ENCODE results near the gene EXOC2. TPM values are rescaled to one million over a fixed set of nuclear protein-coding genes. Genes with fewer than 3 reads are reported as not detected.

The EXOC2 gene
- total RNA-seq, 1 experiment from 2014 or later, result 24.5 TPM

- BruUV-seq (replicated peaks), result no TSS peak
- no peaks in the 10 kb centered on the region for H3K79me2 ChIP-seq (ENCODE audit: insufficient read depth, low read length)
- 0 out of 2 replicates have a peak, but pooled peaks cover 3% of the 10 kb centered on the region for H4K20me1 ChIP-seq (ENCODE audit: insufficient read depth)
- H3K4me2 ChIP-seq (ENCODE audit: low read length), result no peak overlapping the region
- H3K4me1 ChIP-seq (ENCODE audit: control insufficient read depth in 1 of 2, insufficient read depth in 2 of 2, low read length in 2 of 2), result no peaks in the 10 kb centered on the region
- CTCF ChIA-PET, result interaction anchor here (1.4 kb wide), 1 partner anchor 15 kb away, joined by 4 read pairs; no protein-coding TSS in a partner anchor
- no peak for TF ChIP-seq EZH2 (IDR thresholded peaks at IDR 0.05)
- TF ChIP-seq POLR2AphosphoS5 (IDR thresholded peaks at IDR 0.05; ENCODE audit: low read depth, low read length), result no peak
- TF ChIP-seq CEBPB (IDR thresholded peaks at IDR 0.05; ENCODE audit: low read depth), result no peak
- TF ChIP-seq SIN3A (IDR thresholded peaks at IDR 0.05; ENCODE audit: low read depth), result no peak
- no peak for TF ChIP-seq ELF1 (IDR thresholded peaks at IDR 0.05; ENCODE audit: borderline replicate concordance, low read depth)
- TF ChIP-seq EGR1 (IDR thresholded peaks at IDR 0.05; ENCODE audit: low read depth), result no peak
- no peak for TF ChIP-seq JUND (IDR thresholded peaks at IDR 0.05)
- TF ChIP-seq ATF3 (IDR thresholded peaks at IDR 0.05), result no peak
- no peak for TF ChIP-seq YY1 (IDR thresholded peaks at IDR 0.05; ENCODE audit: extremely low read depth, insufficient replicate concordance, low read depth, low read length)
- TF ChIP-seq, protein P1, sequence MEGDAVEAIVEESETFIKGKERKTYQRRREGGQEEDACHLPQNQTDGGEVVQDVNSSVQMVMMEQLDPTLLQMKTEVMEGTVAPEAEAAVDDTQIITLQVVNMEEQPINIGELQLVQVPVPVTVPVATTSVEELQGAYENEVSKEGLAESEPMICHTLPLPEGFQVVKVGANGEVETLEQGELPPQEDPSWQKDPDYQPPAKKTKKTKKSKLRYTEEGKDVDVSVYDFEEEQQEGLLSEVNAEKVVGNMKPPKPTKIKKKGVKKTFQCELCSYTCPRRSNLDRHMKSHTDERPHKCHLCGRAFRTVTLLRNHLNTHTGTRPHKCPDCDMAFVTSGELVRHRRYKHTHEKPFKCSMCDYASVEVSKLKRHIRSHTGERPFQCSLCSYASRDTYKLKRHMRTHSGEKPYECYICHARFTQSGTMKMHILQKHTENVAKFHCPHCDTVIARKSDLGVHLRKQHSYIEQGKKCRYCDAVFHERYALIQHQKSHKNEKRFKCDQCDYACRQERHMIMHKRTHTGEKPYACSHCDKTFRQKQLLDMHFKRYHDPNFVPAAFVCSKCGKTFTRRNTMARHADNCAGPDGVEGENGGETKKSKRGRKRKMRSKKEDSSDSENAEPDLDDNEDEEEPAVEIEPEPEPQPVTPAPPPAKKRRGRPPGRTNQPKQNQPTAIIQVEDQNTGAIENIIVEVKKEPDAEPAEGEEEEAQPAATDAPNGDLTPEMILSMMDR (IDR thresholded peaks at IDR 0.05 in 2 of 3, conservative IDR thresholded peaks at IDR 0.05 in 1 of 3; ENCODE audit: borderline replicate concordance in 1 of 3, insufficient read depth in 1 of 3, low read depth in 2 of 3, low read length in 2 of 3), result no peak
- no peak for TF ChIP-seq EZH2phosphoT487 (IDR thresholded peaks at IDR 0.05; ENCODE audit: borderline replicate concordance)
- TF ChIP-seq TCF7L2 (IDR thresholded peaks at IDR 0.05; ENCODE audit: borderline replicate concordance, extremely low read depth, insufficient read depth, insufficient read length), result no peak
- TF ChIP-seq SRF (IDR thresholded peaks at IDR 0.05; ENCODE audit: low read depth), result no peak
- TF ChIP-seq, protein P2, sequence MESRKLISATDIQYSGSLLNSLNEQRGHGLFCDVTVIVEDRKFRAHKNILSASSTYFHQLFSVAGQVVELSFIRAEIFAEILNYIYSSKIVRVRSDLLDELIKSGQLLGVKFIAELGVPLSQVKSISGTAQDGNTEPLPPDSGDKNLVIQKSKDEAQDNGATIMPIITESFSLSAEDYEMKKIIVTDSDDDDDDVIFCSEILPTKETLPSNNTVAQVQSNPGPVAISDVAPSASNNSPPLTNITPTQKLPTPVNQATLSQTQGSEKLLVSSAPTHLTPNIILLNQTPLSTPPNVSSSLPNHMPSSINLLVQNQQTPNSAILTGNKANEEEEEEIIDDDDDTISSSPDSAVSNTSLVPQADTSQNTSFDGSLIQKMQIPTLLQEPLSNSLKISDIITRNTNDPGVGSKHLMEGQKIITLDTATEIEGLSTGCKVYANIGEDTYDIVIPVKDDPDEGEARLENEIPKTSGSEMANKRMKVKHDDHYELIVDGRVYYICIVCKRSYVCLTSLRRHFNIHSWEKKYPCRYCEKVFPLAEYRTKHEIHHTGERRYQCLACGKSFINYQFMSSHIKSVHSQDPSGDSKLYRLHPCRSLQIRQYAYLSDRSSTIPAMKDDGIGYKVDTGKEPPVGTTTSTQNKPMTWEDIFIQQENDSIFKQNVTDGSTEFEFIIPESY (IDR thresholded peaks at IDR 0.05; ENCODE audit: extremely low read depth, insufficient replicate concordance, low read length), result no peak
- TF ChIP-seq ZFX (IDR thresholded peaks at IDR 0.05), result no peak
- TF ChIP-seq POLR2A (IDR thresholded peaks at IDR 0.05; ENCODE audit: borderline replicate concordance, extremely low read depth, insufficient read depth, insufficient read length), result no peak
- TF ChIP-seq RAD21 (IDR thresholded peaks at IDR 0.05; ENCODE audit: low read depth), result no peak
- TF ChIP-seq FOSL1 (IDR thresholded peaks at IDR 0.05; ENCODE audit: low read depth), result no peak
- intact Hi-C loops (cut with micrococcal nuclease), result no loop called here
- H3K4me3 ChIP-seq (replicated peaks in 1 of 2; ENCODE audit: low read depth in 1 of 2, low read length in 2 of 2), result no peak overlapping the region
- H3K27me3 ChIP-seq (ENCODE audit: insufficient read depth, low read length), result peaks cover 4% of the 10 kb centered on the region
- H3K27ac ChIP-seq (ENCODE audit: low read depth, low read length), result no peak overlapping the region
- no peak overlapping the region for H2AFZ ChIP-seq (ENCODE audit: low read depth, low read length, poor library complexity, severe bottlenecking)
- no peaks in the 10 kb centered on the region for H3K9me3 ChIP-seq (ENCODE audit: control insufficient read depth in 1 of 2, insufficient read depth in 1 of 2, low read depth in 1 of 2, low read length in 2 of 2)
- H3K9ac ChIP-seq (ENCODE audit: low read length), result no peak overlapping the region
- RAD21 ChIA-PET (ENCODE audit: low non-redundant PET in 1 of 2, low total read pairs in 2 of 2, uncharacterized antibody in 2 of 2, unreplicated experiment in 2 of 2), result no interaction called here
- POLR2A ChIA-PET, result no interaction called here
- no peak for ATAC-seq
- DNase-seq (ENCODE audit: low read depth, low spot score), result no peak
- no peaks in the 10 kb centered on the region for H3K36me3 ChIP-seq (ENCODE audit: control insufficient read depth in 1 of 2, insufficient read depth in 2 of 2, low read length in 2 of 2)
- H3K9me2 ChIP-seq (ENCODE audit: insufficient read depth), result no peaks in the 10 kb centered on the region
Observed at GRCh38 chr6:736657-737446, 43.9 kb upstream of the EXOC2 start.

All from HCT116 (cell line).